ENCODE data around the gene CAPN1. TPM values are rescaled to one million over a fixed set of nuclear protein-coding genes. Genes with fewer than 3 reads are reported as not detected.

The CAPN1 gene
- total and polyA plus RNA-seq, 2 donors from 2014 or later, result 92.5 to 328 TPM

GRCh38 chr11:65251476-65251875 is 69.7 kb downstream of the CAPN1 start:
- no peak overlapping the region for H3K4me3 ChIP-seq (ENCODE audit: low read length in 3 of 3)
- H3K36me3 ChIP-seq (ENCODE audit: control insufficient read depth in 2 of 3, insufficient read depth in 3 of 3, low read length in 3 of 3), result no peaks in the 10 kb centered on the region
- no peak overlapping the region for H3K27ac ChIP-seq (ENCODE audit: low read depth in 2 of 2, low read length in 2 of 2)
- H3K9me3 ChIP-seq (ENCODE audit: control insufficient read depth in 2 of 3, insufficient read depth in 1 of 3, low read length in 3 of 3), result no peaks in the 10 kb centered on the region
- no peak overlapping the region for H3K9ac ChIP-seq (ENCODE audit: low read length in 3 of 3)
- peaks cover 0 to 5% (median 3%) of the 10 kb centered on the region in 3 donors for H3K4me1 ChIP-seq (ENCODE audit: control insufficient read depth in 2 of 3, insufficient read depth in 2 of 3, low read depth in 1 of 3, low read length in 3 of 3)
- intact Hi-C loops (cut with DNase I), result no loop called here
- no peaks in the 10 kb centered on the region for H3K27me3 ChIP-seq (ENCODE audit: control insufficient read depth, insufficient read depth, low read length)
- DNase-seq, result no peak
- FAIRE-seq, result no peak
- TF ChIP-seq CTCF (IDR thresholded peaks at IDR 0.05; ENCODE audit: borderline replicate concordance, extremely low read depth, insufficient read depth), result no peak

- no peak for TF ChIP-seq CTCF (IDR thresholded peaks at IDR 0.05; ENCODE audit: borderline replicate concordance, extremely low read depth, insufficient read depth)
- DNase-seq (no peak), FAIRE-seq (no peak)
- Histone ChIP-seq H3K9ac (ENCODE audit: low read length in 3 of 3) (no peak overlapping the region), H3K27ac (ENCODE audit: low read depth in 2 of 2, low read length in 2 of 2) (no peak overlapping the region), H3K27me3 (ENCODE audit: control insufficient read depth, insufficient read depth, low read length) (no peaks in the 10 kb centered on the region), H3K4me3 (ENCODE audit: low read length in 3 of 3) (no peak overlapping the region), H3K36me3 (ENCODE audit: control insufficient read depth in 2 of 3, insufficient read depth in 3 of 3, low read length in 3 of 3) (no peaks in the 10 kb centered on the region), H3K9me3 (ENCODE audit: control insufficient read depth in 2 of 3, insufficient read depth in 1 of 3, low read length in 3 of 3) (no peaks in the 10 kb centered on the region), H3K4me1 (ENCODE audit: control insufficient read depth in 2 of 3, insufficient read depth in 2 of 3, low read depth in 1 of 3, low read length in 3 of 3) (no peaks in the 10 kb centered on the region)
- intact Hi-C loops (cut with DNase I), result no loop called here
Observed at GRCh38 chr11:65254724-65255123, 73.0 kb downstream of the CAPN1 start.

GRCh38 chr11:65258988-65259387 is 77.3 kb downstream of the CAPN1 start:
- Histone ChIP-seq H3K27ac (ENCODE audit: low read depth in 2 of 2, low read length in 2 of 2) (no peak overlapping the region), H3K9ac (ENCODE audit: low read length in 3 of 3) (no peak overlapping the region), H3K9me3 (ENCODE audit: control insufficient read depth in 2 of 3, insufficient read depth in 1 of 3, low read length in 3 of 3) (no peaks in the 10 kb centered on the region), H3K4me1 (ENCODE audit: control insufficient read depth in 2 of 3, insufficient read depth in 2 of 3, low read depth in 1 of 3, low read length in 3 of 3) (peaks cover 2 to 13% (median 6%) of the 10 kb centered on the region in 3 donors), H3K27me3 (ENCODE audit: control insufficient read depth, insufficient read depth, low read length) (no peaks in the 10 kb centered on the region), H3K4me3 (ENCODE audit: low read length in 3 of 3) (no peak overlapping the region), H3K36me3 (ENCODE audit: control insufficient read depth in 2 of 3, insufficient read depth in 3 of 3, low read length in 3 of 3) (no peaks in the 10 kb centered on the region)
- TF ChIP-seq CTCF (IDR thresholded peaks at IDR 0.05; ENCODE audit: borderline replicate concordance, extremely low read depth, insufficient read depth), result no peak
- FAIRE-seq (no peak), DNase-seq (no peak)
- intact Hi-C loops (cut with DNase I), result no loop called here

- DNase-seq, result peak in 1 of 5 donors; percentile 48
- Histone ChIP-seq H3K4me3 (ENCODE audit: low read length in 3 of 3) (no peak overlapping the region), H3K4me1 (ENCODE audit: control insufficient read depth in 2 of 3, insufficient read depth in 2 of 3, low read depth in 1 of 3, low read length in 3 of 3) (peaks cover 2 to 13% (median 6%) of the 10 kb centered on the region in 3 donors), H3K27ac (ENCODE audit: low read depth in 2 of 2, low read length in 2 of 2) (no peak overlapping the region), H3K27me3 (ENCODE audit: control insufficient read depth, insufficient read depth, low read length) (no peaks in the 10 kb centered on the region), H3K36me3 (ENCODE audit: control insufficient read depth in 2 of 3, insufficient read depth in 3 of 3, low read length in 3 of 3) (no peaks in the 10 kb centered on the region), H3K9me3 (ENCODE audit: control insufficient read depth in 2 of 3, insufficient read depth in 1 of 3, low read length in 3 of 3) (no peaks in the 10 kb centered on the region), H3K9ac (ENCODE audit: low read length in 3 of 3) (no peak overlapping the region)
- no peak for FAIRE-seq
- TF ChIP-seq CTCF (IDR thresholded peaks at IDR 0.05; ENCODE audit: borderline replicate concordance, extremely low read depth, insufficient read depth), result no peak
- intact Hi-C loops (cut with DNase I), result no loop called here
Observed at GRCh38 chr11:65260302-65260701, 78.6 kb downstream of the CAPN1 start.

All from kidney (tissue), 14 donors.